ENCODE measurements around the gene EIF5AL1.

DNA sequence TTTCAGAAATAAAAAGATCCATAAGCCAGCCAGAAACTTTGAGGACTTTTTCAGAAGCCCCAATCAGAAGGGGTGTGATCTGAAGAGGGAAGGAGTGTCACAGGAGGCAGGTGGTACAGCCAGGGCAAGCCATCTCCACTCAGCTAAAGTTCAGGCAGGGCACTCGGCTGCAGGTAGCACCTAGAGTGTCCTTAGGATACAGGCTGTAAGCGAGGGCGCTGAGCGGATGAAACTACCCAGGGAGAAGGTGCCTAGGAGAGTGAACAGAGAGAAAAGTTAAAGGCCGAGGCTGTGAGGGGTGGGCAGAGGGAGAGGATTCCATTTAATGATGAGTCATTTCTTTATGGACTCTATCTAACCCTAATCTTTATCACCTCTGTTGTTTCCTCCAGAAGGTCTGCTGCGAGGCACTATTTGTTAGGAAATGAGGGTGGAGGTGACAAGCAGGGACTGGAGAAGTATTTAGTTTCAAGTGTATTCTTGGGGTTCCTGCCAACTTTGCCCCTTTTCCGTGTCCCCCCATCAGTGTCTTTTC lies 37.1 kb upstream of the EIF5AL1 start:
- TF ChIP-seq, protein P1, sequence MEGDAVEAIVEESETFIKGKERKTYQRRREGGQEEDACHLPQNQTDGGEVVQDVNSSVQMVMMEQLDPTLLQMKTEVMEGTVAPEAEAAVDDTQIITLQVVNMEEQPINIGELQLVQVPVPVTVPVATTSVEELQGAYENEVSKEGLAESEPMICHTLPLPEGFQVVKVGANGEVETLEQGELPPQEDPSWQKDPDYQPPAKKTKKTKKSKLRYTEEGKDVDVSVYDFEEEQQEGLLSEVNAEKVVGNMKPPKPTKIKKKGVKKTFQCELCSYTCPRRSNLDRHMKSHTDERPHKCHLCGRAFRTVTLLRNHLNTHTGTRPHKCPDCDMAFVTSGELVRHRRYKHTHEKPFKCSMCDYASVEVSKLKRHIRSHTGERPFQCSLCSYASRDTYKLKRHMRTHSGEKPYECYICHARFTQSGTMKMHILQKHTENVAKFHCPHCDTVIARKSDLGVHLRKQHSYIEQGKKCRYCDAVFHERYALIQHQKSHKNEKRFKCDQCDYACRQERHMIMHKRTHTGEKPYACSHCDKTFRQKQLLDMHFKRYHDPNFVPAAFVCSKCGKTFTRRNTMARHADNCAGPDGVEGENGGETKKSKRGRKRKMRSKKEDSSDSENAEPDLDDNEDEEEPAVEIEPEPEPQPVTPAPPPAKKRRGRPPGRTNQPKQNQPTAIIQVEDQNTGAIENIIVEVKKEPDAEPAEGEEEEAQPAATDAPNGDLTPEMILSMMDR (IDR thresholded peaks at IDR 0.05): no peak
- TF ChIP-seq, protein P2, sequence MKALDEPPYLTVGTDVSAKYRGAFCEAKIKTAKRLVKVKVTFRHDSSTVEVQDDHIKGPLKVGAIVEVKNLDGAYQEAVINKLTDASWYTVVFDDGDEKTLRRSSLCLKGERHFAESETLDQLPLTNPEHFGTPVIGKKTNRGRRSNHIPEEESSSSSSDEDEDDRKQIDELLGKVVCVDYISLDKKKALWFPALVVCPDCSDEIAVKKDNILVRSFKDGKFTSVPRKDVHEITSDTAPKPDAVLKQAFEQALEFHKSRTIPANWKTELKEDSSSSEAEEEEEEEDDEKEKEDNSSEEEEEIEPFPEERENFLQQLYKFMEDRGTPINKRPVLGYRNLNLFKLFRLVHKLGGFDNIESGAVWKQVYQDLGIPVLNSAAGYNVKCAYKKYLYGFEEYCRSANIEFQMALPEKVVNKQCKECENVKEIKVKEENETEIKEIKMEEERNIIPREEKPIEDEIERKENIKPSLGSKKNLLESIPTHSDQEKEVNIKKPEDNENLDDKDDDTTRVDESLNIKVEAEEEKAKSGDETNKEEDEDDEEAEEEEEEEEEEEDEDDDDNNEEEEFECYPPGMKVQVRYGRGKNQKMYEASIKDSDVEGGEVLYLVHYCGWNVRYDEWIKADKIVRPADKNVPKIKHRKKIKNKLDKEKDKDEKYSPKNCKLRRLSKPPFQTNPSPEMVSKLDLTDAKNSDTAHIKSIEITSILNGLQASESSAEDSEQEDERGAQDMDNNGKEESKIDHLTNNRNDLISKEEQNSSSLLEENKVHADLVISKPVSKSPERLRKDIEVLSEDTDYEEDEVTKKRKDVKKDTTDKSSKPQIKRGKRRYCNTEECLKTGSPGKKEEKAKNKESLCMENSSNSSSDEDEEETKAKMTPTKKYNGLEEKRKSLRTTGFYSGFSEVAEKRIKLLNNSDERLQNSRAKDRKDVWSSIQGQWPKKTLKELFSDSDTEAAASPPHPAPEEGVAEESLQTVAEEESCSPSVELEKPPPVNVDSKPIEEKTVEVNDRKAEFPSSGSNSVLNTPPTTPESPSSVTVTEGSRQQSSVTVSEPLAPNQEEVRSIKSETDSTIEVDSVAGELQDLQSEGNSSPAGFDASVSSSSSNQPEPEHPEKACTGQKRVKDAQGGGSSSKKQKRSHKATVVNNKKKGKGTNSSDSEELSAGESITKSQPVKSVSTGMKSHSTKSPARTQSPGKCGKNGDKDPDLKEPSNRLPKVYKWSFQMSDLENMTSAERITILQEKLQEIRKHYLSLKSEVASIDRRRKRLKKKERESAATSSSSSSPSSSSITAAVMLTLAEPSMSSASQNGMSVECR (CRISPR knock-in tag; IDR thresholded peaks at IDR 0.05; ENCODE audit: borderline replicate concordance): no peak
- TF ChIP-seq, protein P3, sequence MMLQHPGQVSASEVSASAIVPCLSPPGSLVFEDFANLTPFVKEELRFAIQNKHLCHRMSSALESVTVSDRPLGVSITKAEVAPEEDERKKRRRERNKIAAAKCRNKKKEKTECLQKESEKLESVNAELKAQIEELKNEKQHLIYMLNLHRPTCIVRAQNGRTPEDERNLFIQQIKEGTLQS (CRISPR knock-in tag; conservative IDR thresholded peaks at IDR 0.05): no peak
- TF ChIP-seq, protein P4, sequence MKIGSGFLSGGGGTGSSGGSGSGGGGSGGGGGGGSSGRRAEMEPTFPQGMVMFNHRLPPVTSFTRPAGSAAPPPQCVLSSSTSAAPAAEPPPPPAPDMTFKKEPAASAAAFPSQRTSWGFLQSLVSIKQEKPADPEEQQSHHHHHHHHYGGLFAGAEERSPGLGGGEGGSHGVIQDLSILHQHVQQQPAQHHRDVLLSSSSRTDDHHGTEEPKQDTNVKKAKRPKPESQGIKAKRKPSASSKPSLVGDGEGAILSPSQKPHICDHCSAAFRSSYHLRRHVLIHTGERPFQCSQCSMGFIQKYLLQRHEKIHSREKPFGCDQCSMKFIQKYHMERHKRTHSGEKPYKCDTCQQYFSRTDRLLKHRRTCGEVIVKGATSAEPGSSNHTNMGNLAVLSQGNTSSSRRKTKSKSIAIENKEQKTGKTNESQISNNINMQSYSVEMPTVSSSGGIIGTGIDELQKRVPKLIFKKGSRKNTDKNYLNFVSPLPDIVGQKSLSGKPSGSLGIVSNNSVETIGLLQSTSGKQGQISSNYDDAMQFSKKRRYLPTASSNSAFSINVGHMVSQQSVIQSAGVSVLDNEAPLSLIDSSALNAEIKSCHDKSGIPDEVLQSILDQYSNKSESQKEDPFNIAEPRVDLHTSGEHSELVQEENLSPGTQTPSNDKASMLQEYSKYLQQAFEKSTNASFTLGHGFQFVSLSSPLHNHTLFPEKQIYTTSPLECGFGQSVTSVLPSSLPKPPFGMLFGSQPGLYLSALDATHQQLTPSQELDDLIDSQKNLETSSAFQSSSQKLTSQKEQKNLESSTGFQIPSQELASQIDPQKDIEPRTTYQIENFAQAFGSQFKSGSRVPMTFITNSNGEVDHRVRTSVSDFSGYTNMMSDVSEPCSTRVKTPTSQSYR (CRISPR knock-in tag; IDR thresholded peaks at IDR 0.05): no peak

Measured in WTC11 (cell line).